Measurements from ENCODE around the gene NRBF2.
"Not testable (repeated sequence)": the region's sequence is repeated elsewhere in the genome, so short reads cannot be mapped to it uniquely, and the experiment has no call there.

The NRBF2 gene

GRCh38 chr10:63119041-63119440 lies 14.1 kb upstream of the NRBF2 start:
- DNase-seq (ENCODE audit: low spot score) = no peak

- no peak for DNase-seq (ENCODE audit: low spot score)
Measured at GRCh38 chr10:63120554-63120953, 12.6 kb upstream of the NRBF2 start.

GRCh38 chr10:63123727-63124362 lies 9.3 kb upstream of the NRBF2 start:
- DNase-seq (ENCODE audit: low spot score) = no peak

GRCh38 chr10:63125459-63125858 lies 7.7 kb upstream of the NRBF2 start:
- no peak for DNase-seq (ENCODE audit: low spot score)

GRCh38 chr10:63128443-63128842 lies 4.7 kb upstream of the NRBF2 start:
- no peak for DNase-seq (ENCODE audit: low spot score)

- DNase-seq (ENCODE audit: low spot score) = no peak
Measured at GRCh38 chr10:63129888-63130287, 3.2 kb upstream of the NRBF2 start.

GRCh38 chr10:63132651-63133055 lies 475 bp upstream of the NRBF2 start:
- DNase-seq (ENCODE audit: low spot score) = no peak

GRCh38 chr10:63133821-63134557 lies 861 bp downstream of the NRBF2 start:
- no peak for DNase-seq (ENCODE audit: low spot score)

- DNase-seq (ENCODE audit: low spot score) = no peak
Measured at GRCh38 chr10:63137306-63137705, 4.2 kb downstream of the NRBF2 start.

- DNase-seq (ENCODE audit: low spot score) = no peak
Measured at GRCh38 chr10:63140077-63140476, 6.9 kb downstream of the NRBF2 start.

- no peak for DNase-seq (ENCODE audit: low spot score)
Measured at GRCh38 chr10:63142136-63142535, 9.0 kb downstream of the NRBF2 start.

- no peak for DNase-seq (ENCODE audit: low spot score)
Measured at GRCh38 chr10:63143987-63144386, 10.9 kb downstream of the NRBF2 start.

GRCh38 chr10:63145782-63146181 lies 12.7 kb downstream of the NRBF2 start:
- no peak for DNase-seq (ENCODE audit: low spot score)

- DNase-seq (ENCODE audit: low spot score) = no peak
Measured at GRCh38 chr10:63146503-63146902, 13.4 kb downstream of the NRBF2 start.

GRCh38 chr10:63150745-63151144 lies 17.6 kb downstream of the NRBF2 start:
- no peak for DNase-seq (ENCODE audit: low spot score)

- not testable (repeated sequence) for DNase-seq (ENCODE audit: low spot score)
Measured at GRCh38 chr10:63153868-63154545, 20.9 kb downstream of the NRBF2 start.

GRCh38 chr10:63154546-63155387 lies 21.6 kb downstream of the NRBF2 start:
- DNase-seq (ENCODE audit: low spot score) = no peak

- no peak for DNase-seq (ENCODE audit: low spot score)
Measured at GRCh38 chr10:63155388-63156020, 22.4 kb downstream of the NRBF2 start.

GRCh38 chr10:63156236-63156635 lies 23.1 kb downstream of the NRBF2 start:
- no peak for DNase-seq (ENCODE audit: low spot score)

GRCh38 chr10:63157845-63158624 lies 24.9 kb downstream of the NRBF2 start:
- DNase-seq (ENCODE audit: low spot score) = peak; percentile 56

- DNase-seq (ENCODE audit: low spot score) = no peak
Measured at GRCh38 chr10:63161592-63161991, 28.5 kb downstream of the NRBF2 start.
